Measurements from ENCODE around the gene PHACTR3. TPM values are rescaled to one million over a fixed set of nuclear protein-coding genes. Genes with fewer than 3 reads are reported as not detected.

Gene PHACTR3
- total RNA-seq, 1 donor from 2014 or later, result 1.0 TPM

- Histone ChIP-seq H3K27me3 (ENCODE audit: control insufficient read depth in 3 of 3, insufficient read depth in 3 of 3, low read length in 3 of 3) (peaks cover 4 to 27% (median 22%) of the 10 kb centered on the region in 3 donors), H3K4me3 (ENCODE audit: low read length in 3 of 3) (no peak overlapping the region), H3K9ac (ENCODE audit: low read depth in 1 of 3, low read length in 3 of 3) (no peak overlapping the region), H3K27ac (ENCODE audit: low read depth, low read length) (no peak overlapping the region), H3K9me3 (ENCODE audit: control insufficient read depth in 3 of 3, low read length in 3 of 3) (peaks cover 4 to 10% (median 4%) of the 10 kb centered on the region in 3 donors), H3K4me1 (ENCODE audit: control insufficient read depth in 3 of 3, insufficient read depth in 3 of 3, low read length in 3 of 3) (peaks cover 0 to 6% (median 0%) of the 10 kb centered on the region in 3 donors), H3K36me3 (ENCODE audit: control insufficient read depth in 3 of 3, insufficient read depth in 3 of 3, low read length in 3 of 3) (no peaks in the 10 kb centered on the region)
These were observed 16.0 kb upstream of the PHACTR3 start for GRCh38 chr20:59588236-59588855.

GRCh38 chr20:59589086-59589684 lies 15.2 kb upstream of the PHACTR3 start:
- Histone ChIP-seq H3K27me3 (ENCODE audit: control insufficient read depth in 3 of 3, insufficient read depth in 3 of 3, low read length in 3 of 3) (peaks cover 4 to 24% (median 16%) of the 10 kb centered on the region in 3 donors), H3K27ac (ENCODE audit: low read depth, low read length) (no peak overlapping the region)

GRCh38 chr20:59591061-59591460 lies 13.3 kb upstream of the PHACTR3 start:
- Histone ChIP-seq H3K27me3 (ENCODE audit: control insufficient read depth in 3 of 3, insufficient read depth in 3 of 3, low read length in 3 of 3) (peaks cover 4 to 12% (median 7%) of the 10 kb centered on the region in 3 donors), H3K4me3 (ENCODE audit: low read length in 3 of 3) (no peak overlapping the region), H3K9ac (ENCODE audit: low read depth in 1 of 3, low read length in 3 of 3) (no peak overlapping the region), H3K27ac (ENCODE audit: low read depth, low read length) (no peak overlapping the region), H3K9me3 (ENCODE audit: control insufficient read depth in 3 of 3, low read length in 3 of 3) (peaks cover 4 to 10% (median 4%) of the 10 kb centered on the region in 3 donors), H3K4me1 (ENCODE audit: control insufficient read depth in 3 of 3, insufficient read depth in 3 of 3, low read length in 3 of 3) (no peaks in the 10 kb centered on the region), H3K36me3 (ENCODE audit: control insufficient read depth in 3 of 3, insufficient read depth in 3 of 3, low read length in 3 of 3) (no peaks in the 10 kb centered on the region)

More at GRCh38 chr20:59589086-59589684, 15.2 kb upstream of the PHACTR3 start:
- Histone ChIP-seq H3K4me3 (ENCODE audit: low read length in 3 of 3) (no peak overlapping the region), H3K9ac (ENCODE audit: low read depth in 1 of 3, low read length in 3 of 3) (no peak overlapping the region), H3K36me3 (ENCODE audit: control insufficient read depth in 3 of 3, insufficient read depth in 3 of 3, low read length in 3 of 3) (no peaks in the 10 kb centered on the region), H3K4me1 (ENCODE audit: control insufficient read depth in 3 of 3, insufficient read depth in 3 of 3, low read length in 3 of 3) (no peaks in the 10 kb centered on the region), H3K9me3 (ENCODE audit: control insufficient read depth in 3 of 3, low read length in 3 of 3) (peaks cover 4 to 10% (median 4%) of the 10 kb centered on the region in 3 donors)

- Histone ChIP-seq H3K27ac (ENCODE audit: low read depth, low read length) (no peak overlapping the region), H3K27me3 (ENCODE audit: control insufficient read depth in 3 of 3, insufficient read depth in 3 of 3, low read length in 3 of 3) (peaks cover 20 to 36% (median 31%) of the 10 kb centered on the region in 3 donors), H3K9ac (ENCODE audit: low read depth in 1 of 3, low read length in 3 of 3) (no peak overlapping the region), H3K4me3 (ENCODE audit: low read length in 3 of 3) (no peak overlapping the region), H3K4me1 (ENCODE audit: control insufficient read depth in 3 of 3, insufficient read depth in 3 of 3, low read length in 3 of 3) (no peaks in the 10 kb centered on the region), H3K9me3 (ENCODE audit: control insufficient read depth in 3 of 3, low read length in 3 of 3) (peaks cover 0 to 2% (median 0%) of the 10 kb centered on the region in 3 donors), H3K36me3 (ENCODE audit: control insufficient read depth in 3 of 3, insufficient read depth in 3 of 3, low read length in 3 of 3) (no peaks in the 10 kb centered on the region)
These were observed 7.7 kb upstream of the PHACTR3 start for GRCh38 chr20:59596690-59597089.

- Histone ChIP-seq H3K4me1 (ENCODE audit: control insufficient read depth in 3 of 3, insufficient read depth in 3 of 3, low read length in 3 of 3) (no peaks in the 10 kb centered on the region), H3K36me3 (ENCODE audit: control insufficient read depth in 3 of 3, insufficient read depth in 3 of 3, low read length in 3 of 3) (no peaks in the 10 kb centered on the region), H3K9ac (ENCODE audit: low read depth in 1 of 3, low read length in 3 of 3) (no peak overlapping the region), H3K27ac (ENCODE audit: low read depth, low read length) (no peak overlapping the region), H3K4me3 (ENCODE audit: low read length in 3 of 3) (no peak overlapping the region), H3K27me3 (ENCODE audit: control insufficient read depth in 3 of 3, insufficient read depth in 3 of 3, low read length in 3 of 3) (peaks cover 20 to 41% (median 31%) of the 10 kb centered on the region in 3 donors), H3K9me3 (ENCODE audit: control insufficient read depth in 3 of 3, low read length in 3 of 3) (peaks cover 0 to 2% (median 0%) of the 10 kb centered on the region in 3 donors)
These were observed 7.1 kb upstream of the PHACTR3 start for GRCh38 chr20:59597240-59597639.

GRCh38 chr20:59598625-59599310 lies 5.6 kb upstream of the PHACTR3 start:
- Histone ChIP-seq H3K27ac (ENCODE audit: low read depth, low read length) (no peak overlapping the region), H3K27me3 (ENCODE audit: control insufficient read depth in 3 of 3, insufficient read depth in 3 of 3, low read length in 3 of 3) (peaks cover 29 to 54% (median 46%) of the 10 kb centered on the region in 3 donors), H3K9me3 (ENCODE audit: control insufficient read depth in 3 of 3, low read length in 3 of 3) (no peaks in the 10 kb centered on the region)

GRCh38 chr20:59599941-59600340 lies 4.4 kb upstream of the PHACTR3 start:
- Histone ChIP-seq H3K27me3 (ENCODE audit: control insufficient read depth in 3 of 3, insufficient read depth in 3 of 3, low read length in 3 of 3) (peaks cover 29 to 59% (median 46%) of the 10 kb centered on the region in 3 donors), H3K4me1 (ENCODE audit: control insufficient read depth in 3 of 3, insufficient read depth in 3 of 3, low read length in 3 of 3) (no peaks in the 10 kb centered on the region), H3K9ac (ENCODE audit: low read depth in 1 of 3, low read length in 3 of 3) (no peak overlapping the region), H3K27ac (ENCODE audit: low read depth, low read length) (no peak overlapping the region), H3K36me3 (ENCODE audit: control insufficient read depth in 3 of 3, insufficient read depth in 3 of 3, low read length in 3 of 3) (no peaks in the 10 kb centered on the region), H3K9me3 (ENCODE audit: control insufficient read depth in 3 of 3, low read length in 3 of 3) (no peaks in the 10 kb centered on the region), H3K4me3 (ENCODE audit: low read length in 3 of 3) (no peak overlapping the region)

More at GRCh38 chr20:59598625-59599310, 5.6 kb upstream of the PHACTR3 start:
- no peaks in the 10 kb centered on the region for H3K4me1 ChIP-seq (ENCODE audit: control insufficient read depth in 3 of 3, insufficient read depth in 3 of 3, low read length in 3 of 3)
- H3K4me3 ChIP-seq (ENCODE audit: low read length in 3 of 3), result no peak overlapping the region
- no peak overlapping the region for H3K9ac ChIP-seq (ENCODE audit: low read depth in 1 of 3, low read length in 3 of 3)
- H3K36me3 ChIP-seq (ENCODE audit: control insufficient read depth in 3 of 3, insufficient read depth in 3 of 3, low read length in 3 of 3), result no peaks in the 10 kb centered on the region

- Histone ChIP-seq H3K9me3 (ENCODE audit: control insufficient read depth in 3 of 3, low read length in 3 of 3) (no peaks in the 10 kb centered on the region), H3K9ac (ENCODE audit: low read depth in 1 of 3, low read length in 3 of 3) (no peak overlapping the region), H3K4me3 (ENCODE audit: low read length in 3 of 3) (no peak overlapping the region), H3K36me3 (ENCODE audit: control insufficient read depth in 3 of 3, insufficient read depth in 3 of 3, low read length in 3 of 3) (no peaks in the 10 kb centered on the region), H3K27ac (ENCODE audit: low read depth, low read length) (no peak overlapping the region), H3K4me1 (ENCODE audit: control insufficient read depth in 3 of 3, insufficient read depth in 3 of 3, low read length in 3 of 3) (no peaks in the 10 kb centered on the region), H3K27me3 (ENCODE audit: control insufficient read depth in 3 of 3, insufficient read depth in 3 of 3, low read length in 3 of 3) (peaks cover 33 to 63% (median 49%) of the 10 kb centered on the region in 3 donors)
These were observed 3.9 kb upstream of the PHACTR3 start for GRCh38 chr20:59600472-59600871.

- peaks cover 51 to 79% (median 58%) of the 10 kb centered on the region in 3 donors for H3K27me3 ChIP-seq (ENCODE audit: control insufficient read depth in 3 of 3, insufficient read depth in 3 of 3, low read length in 3 of 3)
- no peaks in the 10 kb centered on the region for H3K36me3 ChIP-seq (ENCODE audit: control insufficient read depth in 3 of 3, insufficient read depth in 3 of 3, low read length in 3 of 3)
- no peaks in the 10 kb centered on the region for H3K4me1 ChIP-seq (ENCODE audit: control insufficient read depth in 3 of 3, insufficient read depth in 3 of 3, low read length in 3 of 3)
- no peaks in the 10 kb centered on the region for H3K9me3 ChIP-seq (ENCODE audit: control insufficient read depth in 3 of 3, low read length in 3 of 3)
- no peak overlapping the region for H3K27ac ChIP-seq (ENCODE audit: low read depth, low read length)
- no peak overlapping the region for H3K4me3 ChIP-seq (ENCODE audit: low read length in 3 of 3)
- H3K9ac ChIP-seq (ENCODE audit: low read depth in 1 of 3, low read length in 3 of 3), result no peak overlapping the region
These were observed 1.7 kb upstream of the PHACTR3 start for GRCh38 chr20:59602546-59603080.
